HG03432 (cell line): ENCODE results near the gene DLX5.

Experiments
- ATAC-seq: cut with Tn5 transposase; IDR thresholded peaks from one replicate; pipeline ENCODE4 v1.9.1; 2021; ENCODE audit warnings: mild to moderate bottlenecking, moderate library complexity; ENCODE audit not compliant: unreplicated experiment

Gene DLX5

DNA sequence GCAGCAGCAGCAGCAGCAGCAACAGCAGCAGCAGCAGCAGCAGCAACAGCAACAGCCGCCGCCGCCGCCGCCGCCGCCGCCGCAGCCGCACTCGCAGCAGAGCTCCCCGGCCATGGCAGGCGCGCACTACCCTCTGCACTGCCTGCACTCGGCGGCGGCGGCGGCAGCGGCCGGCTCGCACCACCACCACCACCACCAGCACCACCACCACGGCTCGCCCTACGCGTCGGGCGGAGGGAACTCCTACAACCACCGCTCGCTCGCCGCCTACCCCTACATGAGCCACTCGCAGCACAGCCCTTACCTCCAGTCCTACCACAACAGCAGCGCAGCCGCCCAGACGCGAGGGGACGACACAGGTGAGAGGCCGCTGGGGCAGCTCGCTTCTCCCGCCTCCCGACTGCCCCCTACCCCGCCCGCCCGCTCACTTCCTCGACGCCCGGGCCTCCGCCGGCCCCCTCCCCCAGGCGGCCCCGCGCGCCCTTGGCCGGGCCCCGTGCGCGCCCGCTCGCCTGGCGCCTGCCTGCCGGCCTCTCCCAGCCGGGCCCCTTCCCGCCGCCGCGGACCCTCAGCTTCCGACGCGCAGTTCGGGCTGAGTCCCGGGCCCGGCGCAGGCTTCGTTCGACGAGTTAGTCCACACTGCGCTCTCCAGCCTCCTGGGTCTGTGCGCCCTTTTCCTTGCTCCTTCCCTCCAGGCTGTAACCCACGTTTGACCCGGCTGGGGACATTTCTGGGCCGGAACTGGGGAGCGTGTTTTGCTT, 18.4 kb downstream of the DLX5 start:
- ATAC-seq = peak; percentile 72

- ATAC-seq = peak; percentile 44
These were observed 19.2 kb downstream of the DLX5 start, which contains the start of gene DLX6 for GRCh38 chr7:97005183-97006054. Gene DLX6, plus strand, starts transcription at chr7:97005553. Its CDS starts 425 bp downstream, at chr7:97005978.

GRCh38 chr7:97004247-97005182, 20.1 kb downstream of the DLX5 start:
- no peak for ATAC-seq

DNA sequence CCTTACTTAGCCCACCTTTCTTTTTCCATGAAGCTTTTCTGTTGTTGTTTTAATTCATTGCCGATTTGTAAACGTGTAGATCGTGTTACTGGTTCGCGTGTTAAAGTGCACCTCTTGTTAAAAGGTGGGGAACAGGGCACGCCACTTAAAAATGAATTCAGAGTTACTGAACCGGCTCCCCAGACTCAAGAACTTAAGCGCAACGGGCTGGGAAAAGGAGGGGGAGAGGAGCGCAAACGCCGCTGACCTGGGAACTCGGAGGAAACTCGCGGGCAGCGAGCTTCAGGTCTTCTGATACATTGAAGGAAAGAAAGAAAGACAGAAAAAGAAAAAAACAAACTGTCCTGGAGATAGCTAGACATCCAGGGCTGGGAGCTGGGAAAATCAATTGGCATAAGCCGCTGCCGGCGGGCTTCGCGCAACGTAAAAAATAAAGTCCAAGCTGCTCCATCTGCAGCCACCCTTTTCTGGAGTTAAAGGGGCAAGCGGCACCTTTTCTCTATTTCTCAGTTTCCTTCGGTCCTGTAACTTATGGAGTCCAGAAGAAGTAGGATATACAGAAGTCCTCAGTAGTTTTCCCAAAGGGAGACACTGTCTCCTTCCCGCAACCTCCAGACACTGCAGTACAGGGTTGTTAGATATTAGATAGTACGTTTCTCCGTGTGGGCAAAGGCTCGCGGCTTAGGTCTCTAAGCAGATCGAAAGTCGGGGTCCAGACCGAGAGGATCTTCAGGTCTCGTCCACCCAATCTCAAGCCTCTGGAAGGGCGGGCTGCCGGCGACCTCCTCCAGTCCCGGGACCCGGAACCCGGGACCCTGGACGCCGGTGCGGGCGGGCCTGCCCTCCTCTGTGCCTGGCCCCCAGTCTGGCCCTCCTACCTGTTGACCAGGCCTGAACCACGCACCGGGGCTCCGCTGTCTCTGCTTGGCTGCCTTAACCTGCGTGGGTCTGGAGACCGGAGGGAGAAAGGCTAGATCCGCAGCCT, 21.1 kb downstream of the DLX5 start:
- ATAC-seq = no peak

DNA sequence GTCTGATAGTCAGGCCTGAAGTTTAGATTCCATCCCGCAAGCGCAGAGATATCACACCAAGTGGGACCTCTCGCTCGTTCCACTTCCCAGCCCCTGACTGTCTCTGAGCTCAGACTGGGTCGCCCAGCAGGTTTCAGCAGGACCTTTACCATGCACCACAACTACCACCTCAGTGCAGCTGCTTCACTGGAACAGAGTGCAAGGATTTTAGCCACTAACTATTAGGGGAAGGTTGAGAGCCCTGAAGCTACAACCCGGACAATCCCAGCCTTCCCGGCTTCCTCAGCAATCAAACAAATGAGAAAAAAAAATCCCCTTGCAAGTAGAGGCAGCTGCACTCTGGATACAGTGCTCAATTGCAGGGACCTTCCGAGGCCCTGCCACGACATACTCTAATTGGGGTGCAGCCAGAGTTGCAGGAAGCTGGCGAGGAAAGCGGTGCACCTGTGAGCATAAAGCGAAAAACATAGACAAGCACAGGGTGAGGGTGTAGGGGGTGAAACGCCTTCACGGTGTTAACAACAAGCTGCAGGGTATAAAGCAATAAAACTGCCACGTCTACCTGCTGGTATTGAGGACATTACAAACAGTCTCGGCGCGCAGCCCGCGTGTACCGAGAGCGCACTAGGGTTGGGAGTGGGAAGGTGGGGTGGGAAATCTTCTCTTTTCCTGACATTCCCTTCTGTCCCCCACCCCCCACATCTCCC, 21.9 kb downstream of the DLX5 start:
- ATAC-seq = no peak

GRCh38 chr7:97001656-97002554, 22.7 kb downstream of the DLX5 start:
- no peak for ATAC-seq

- no peak for ATAC-seq
These were observed 23.4 kb downstream of the DLX5 start for GRCh38 chr7:97001221-97001620.

GRCh38 chr7:96998744-96999143, 25.9 kb downstream of the DLX5 start:
- no peak for ATAC-seq

DNA sequence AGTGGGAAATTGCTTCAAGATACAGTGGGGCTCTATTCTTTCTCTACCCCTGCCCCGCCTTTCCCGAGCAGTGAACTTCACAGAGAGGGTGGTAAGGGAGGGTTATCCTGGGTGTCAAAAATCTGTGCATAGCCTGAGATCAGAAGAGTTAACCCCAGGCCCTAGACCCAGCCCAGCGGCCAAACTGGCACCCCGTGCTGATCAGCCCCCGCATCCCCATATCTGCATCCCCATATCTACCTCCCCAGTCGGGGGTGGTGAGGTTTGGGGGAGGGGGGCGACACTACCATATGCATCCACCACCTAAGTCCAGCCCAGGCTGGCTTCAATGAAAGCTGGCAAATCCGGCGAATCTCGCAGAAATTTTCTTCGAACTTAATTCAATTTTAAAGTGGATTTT, 26.3 kb downstream of the DLX5 start:
- ATAC-seq = no peak

- ATAC-seq = no peak
These were observed 27.1 kb downstream of the DLX5 start for GRCh38 chr7:96997512-96998032.

GRCh38 chr7:96996958-96997511, 27.6 kb downstream of the DLX5 start:
- no peak for ATAC-seq

GRCh38 chr7:96996111-96996957, 28.3 kb downstream of the DLX5 start:
- ATAC-seq = no peak

GRCh38 chr7:96995406-96996110, 29.1 kb downstream of the DLX5 start:
- ATAC-seq = no peak

- ATAC-seq = no peak
These were observed 30.7 kb downstream of the DLX5 start for GRCh38 chr7:96993980-96994379.

- no peak for ATAC-seq
These were observed 31.4 kb downstream of the DLX5 start for GRCh38 chr7:96993094-96993865.
